GM12878 (cell line): ENCODE data around the gene MKRN2. TPM values are rescaled to one million over a fixed set of nuclear protein-coding genes. Genes with fewer than 3 reads are reported as not detected.

Experiments
- ATAC-seq: fragments of 200-7000 bp; cut with Tn5 transposase; 3 replicates; pipeline ENCODE4 v1.9.1; 2020; ENCODE audit warnings: mild to moderate bottlenecking, moderate library complexity
- BruUV-seq: library from RNA; stranded (reverse); fragments of 400-500 nt; replicated peaks from 2 replicates; lab custom pipeline; 2021; lab: Mats Ljungman, UMichigan
- CTCF ChIA-PET: fragments of 300-600 bp; sonication (Branson Sonifier 250); formaldehyde crosslinking; extraction: SDS; loops from one replicate; lab custom pipeline; 2021; ENCODE audit warnings: inconsistent platforms; lab: Yijun Ruan, JAX
- POLR2A ChIA-PET: fragments of 350-600 bp; formaldehyde crosslinking; extraction: SDS; loops from one replicate; lab custom pipeline; 2021; ENCODE audit warnings: inconsistent platforms; lab: Charles Lee
- RAD21 ChIA-PET: fragments of 300-600 bp; sonication (Branson Sonifier 250); formaldehyde crosslinking; loops from one replicate; lab custom pipeline; 2023; ENCODE audit warnings: antibody characterized with exemption; ENCODE audit not compliant: unreplicated experiment; lab: Charles Lee
- SMC1A ChIA-PET: fragments of 300-600 bp; sonication (Branson Sonifier 250); formaldehyde crosslinking; loops from one replicate; lab custom pipeline; 2023; ENCODE audit not compliant: unreplicated experiment, uncharacterized antibody; lab: Charles Lee
- DNase-seq: peaks from one replicate; pipeline ENCODE4 v3.0.0-alpha.2; 2011; ENCODE audit warnings: low read depth, low spot score
- FAIRE-seq: peaks from 3 replicates; lab custom pipeline; 2011; peaks lifted over from hg19 to GRCh38; lab: Jason Lieb, UNC
- H2AFZ ChIP-seq: 2 replicates; pipeline ENCODE4 v1.6.0; 2011; ENCODE audit warnings: low read depth, low read length, control low read depth; ENCODE audit not compliant: control insufficient read depth
- H3K27ac ChIP-seq: 2 replicates; pipeline ENCODE4 v1.5.1; 2011; ENCODE audit warnings: control low read depth; ENCODE audit not compliant: control insufficient read depth, insufficient read depth
- H3K27me3 ChIP-seq, 2 experiments: replicated peaks in 1 of 2; 2 replicates each; pipeline versions ENCODE4 v1.6.0 to v1.6.1; 2011; ENCODE audit warnings: low read length in 1 of 2; ENCODE audit not compliant: control insufficient read depth in 2 of 2, insufficient read depth in 2 of 2
- H3K36me3 ChIP-seq, 2 experiments: 2 replicates each; pipeline ENCODE4 v1.5.1; 2011; ENCODE audit warnings: low read length in 1 of 2; ENCODE audit not compliant: control insufficient read depth in 2 of 2, insufficient read depth in 2 of 2
- H3K4me1 ChIP-seq: 2 replicates; pipeline ENCODE4 v1.6.1; 2011; ENCODE audit warnings: mild to moderate bottlenecking, low read length, moderate library complexity, mixed read lengths; ENCODE audit not compliant: control insufficient read depth, insufficient read depth
- H3K4me2 ChIP-seq: 2 replicates; pipeline ENCODE4 v1.6.0; 2011; ENCODE audit warnings: control low read depth; ENCODE audit not compliant: control insufficient read depth, insufficient read depth
- H3K4me3 ChIP-seq: fragments of 200-600 bp; sonication (generic); 2 replicates; pipeline ENCODE4 v1.5.1; 2016
- H3K79me2 ChIP-seq: 2 replicates; pipeline ENCODE4 v1.6.0; 2011; ENCODE audit warnings: low read length; ENCODE audit not compliant: control insufficient read depth, insufficient read depth
- H3K9ac ChIP-seq: 2 replicates; pipeline ENCODE4 v1.8.0; 2011; ENCODE audit warnings: low read length, control low read depth, mixed read lengths; ENCODE audit not compliant: control insufficient read depth, insufficient read depth
- H3K9me3 ChIP-seq: replicated peaks from 3 replicates; pipeline ENCODE4 v1.5.1; 2011; ENCODE audit warnings: mild to moderate bottlenecking, low read length; ENCODE audit not compliant: control insufficient read depth, insufficient read depth
- H4K20me1 ChIP-seq: 2 replicates; pipeline ENCODE4 v1.6.0; 2011; ENCODE audit not compliant: control insufficient read depth, insufficient read depth
- BCL11A ChIP-seq: IDR thresholded peaks from 2 replicates; pipeline ENCODE4 v1.6.1; 2011; ENCODE audit warnings: low read depth, low read length
- CBFB ChIP-seq: IDR thresholded peaks from 2 replicates; pipeline ENCODE4 v1.6.1; 2016; ENCODE audit warnings: antibody characterized with exemption, low read depth
- CBX5 ChIP-seq: sonication (generic); IDR thresholded peaks from 2 replicates; pipeline ENCODE4 v1.6.1; 2016; ENCODE audit warnings: low read depth, moderate library complexity, mild to moderate bottlenecking, inconsistent platforms
- CREM ChIP-seq: IDR thresholded peaks from 2 replicates; pipeline ENCODE4 v1.6.1; 2014; ENCODE audit warnings: antibody characterized with exemption, low read depth
- ELK1 ChIP-seq: IDR thresholded peaks from 2 replicates; pipeline ENCODE4 v1.6.1; 2012; ENCODE audit warnings: low read depth, low read length, improper control_type of control experiment
- FOXK2 ChIP-seq: fragments of 450-650 bp; IDR thresholded peaks from 2 replicates; pipeline ENCODE4 v1.6.1; 2017; ENCODE audit warnings: mild to moderate bottlenecking, moderate library complexity
- HDGF ChIP-seq: fragments of 450-650 bp; IDR thresholded peaks from 2 replicates; pipeline ENCODE4 v1.6.1; 2016; ENCODE audit warnings: antibody characterized with exemption
- MXI1 ChIP-seq: fragments of 150-350 bp; IDR thresholded peaks from 2 replicates; pipeline ENCODE4 v1.6.1; 2011; ENCODE audit warnings: low read depth, mild to moderate bottlenecking, inconsistent platforms, low read length, improper control_type of control experiment
- NBN ChIP-seq: fragments of 450-650 bp; IDR thresholded peaks from 2 replicates; pipeline ENCODE4 v1.6.1; 2016
- NR2F1 ChIP-seq: fragments of 450-650 bp; conservative IDR thresholded peaks from 2 replicates; pipeline ENCODE4 v1.6.1; 2017; ENCODE audit warnings: mild to moderate bottlenecking
- POLR2A ChIP-seq: IDR thresholded peaks from 2 replicates; pipeline ENCODE4 v1.6.1; 2011; ENCODE audit warnings: low read depth, mild to moderate bottlenecking, low read length
- POLR2AphosphoS2 ChIP-seq: IDR thresholded peaks from 2 replicates; pipeline ENCODE4 v1.6.1; 2011; ENCODE audit warnings: low read depth, mild to moderate bottlenecking, low read length, improper control_type of control experiment, moderate library complexity
- RUNX3 ChIP-seq: IDR thresholded peaks from 2 replicates; pipeline ENCODE4 v1.6.1; 2012; ENCODE audit warnings: low read length, inconsistent platforms
- SKIL ChIP-seq: fragments of 450-650 bp; IDR thresholded peaks from 2 replicates; pipeline ENCODE4 v1.6.1; 2017; ENCODE audit warnings: mild to moderate bottlenecking, low read depth, inconsistent platforms; ENCODE audit not compliant: poor library complexity, severe bottlenecking
- WRNIP1 ChIP-seq: IDR thresholded peaks from 2 replicates; pipeline ENCODE4 v1.6.1; 2011; ENCODE audit warnings: low read depth, low read length, improper control_type of control experiment, borderline replicate concordance
- WGBS: methylation state at CpG from one replicate; pipeline ENCODE4 v1.1.6; 2016; ENCODE audit warnings: low lambda C conversion rate; ENCODE audit not compliant: insufficient replicate concordance, insufficient coverage; ENCODE audit errors: missing lambda C conversion rate; 5-methylcytosine and 5-hydroxymethylcytosine counted together
- in situ Hi-C: fragments of 300-500 bp; cut with MboI; formaldehyde crosslinking; loops from 9 replicates; pipeline ENCODE4 v1.14.3; 2018; ENCODE audit warnings: mixed read lengths
- intact Hi-C: fragments of 100-400 bp; cut with micrococcal nuclease; formaldehyde crosslinking; loops from one replicate; pipeline ENCODE4 v1.14.2; 2022; ENCODE audit not compliant: unreplicated experiment
- polyA plus RNA-seq, 11 experiments: library from polyadenylated mRNA; depleted of rRNA in 4 of 11; unstranded in 6 of 11; stranded (reverse) in 5 of 11; fragments of >200 nt; fragmentation: Nextera tagmentation in 4 of 11; fragmentation: Illumina TruSeq in 1 of 11; extraction: Ambion mirVana in 4 of 11; extraction: Trizol in 1 of 11; gene quantifications; 1 replicate in 1 of 11; 2 replicates in 10 of 11; pipeline versions ENCODE4 v1.2.1 to v1.2.3, GENCODE V29; 2011 to 2016; ENCODE audit warnings: inconsistent platforms in 2 of 11, missing spikeins in 2 of 11, low read depth in 1 of 11
- total RNA-seq, 4 experiments: library from RNA; depleted of rRNA in 3 of 4; stranded (reverse); fragments of >200 nt in 3 of 4; fragmentation: Illumina TruSeq in 1 of 4; extraction: Trizol in 1 of 4; gene quantifications; 2 replicates each; pipeline versions ENCODE4 v1.2.1 to v1.2.3, GENCODE V29; 2013 to 2021
- TF ChIP-seq, protein P1 (sequence below): IDR thresholded peaks from 2 replicates; pipeline ENCODE4 v1.6.1; 2012; ENCODE audit warnings: improper control_type of control experiment, low read depth, low read length; ENCODE audit not compliant: insufficient replicate concordance
- TF ChIP-seq, protein P2 (sequence below): IDR thresholded peaks from 2 replicates; pipeline ENCODE4 v1.6.1; 2011; ENCODE audit warnings: low read depth, low read length, improper control_type of control experiment, borderline replicate concordance

The MKRN2 gene
- total and polyA plus RNA-seq, 10 of the 15 experiments (the other 5 are each of a cell fraction or from before 2014, with no cell fraction given) = 15.4 to 40.7 (median 34.4) TPM

- Histone ChIP-seq H3K4me3 (no peak overlapping the region), H3K9ac (no peak overlapping the region), H3K4me1 (peaks cover 6% of the 10 kb centered on the region; the same call in 1 of the 2 replicates), H3K36me3 (peaks cover 41 to 55% of the 10 kb centered on the region in 2 experiments; a peak in 3 of 4 replicates), H3K9me3 (no peaks in the 10 kb centered on the region), H3K27ac (no peak overlapping the region), H3K79me2 (no peaks in the 10 kb centered on the region), H2AFZ (no peak overlapping the region), H4K20me1 (no peaks in the 10 kb centered on the region), H3K4me2 (no peak overlapping the region), H3K27me3 (no peaks in the 10 kb centered on the region)
- RAD21 ChIA-PET = no interaction called here
- intact Hi-C loops (no loop called here), in situ Hi-C loops (no loop called here)
- ATAC-seq (peak; percentile 79), DNase-seq (peak; percentile 23), FAIRE-seq (no peak)
- CTCF ChIA-PET = interaction anchor here (1.6 kb wide), 1 partner anchor 15 kb away, joined by 4 read pairs; no protein-coding TSS in a partner anchor
- POLR2A ChIA-PET = no interaction called here
- SMC1A ChIA-PET = interaction anchor here (1.3 kb wide), 1 partner anchor 74 kb away, joined by 4 read pairs; no protein-coding TSS in a partner anchor
- BruUV-seq = no TSS peak
- under 1% methylated on average over 5 of the region's 5 CpGs for WGBS
- TF ChIP-seq MXI1 (no peak), SKIL (no peak), POLR2A (peak; percentile 18; the same call in 1 of the 2 replicates), HDGF (no peak), WRNIP1 (no peak), CBX5 (no peak), BCL11A (no peak), CBFB (no peak), FOXK2 (no peak), RUNX3 (peak; percentile 55), NR2F1 (peak; percentile 66; the same call in 1 of the 2 replicates), ELK1 (no peak), POLR2AphosphoS2 (no peak), NBN (no peak), CREM (0 out of 2 replicates have a peak, but pooled peaks have one; percentile 21)
- TF ChIP-seq, protein P1, sequence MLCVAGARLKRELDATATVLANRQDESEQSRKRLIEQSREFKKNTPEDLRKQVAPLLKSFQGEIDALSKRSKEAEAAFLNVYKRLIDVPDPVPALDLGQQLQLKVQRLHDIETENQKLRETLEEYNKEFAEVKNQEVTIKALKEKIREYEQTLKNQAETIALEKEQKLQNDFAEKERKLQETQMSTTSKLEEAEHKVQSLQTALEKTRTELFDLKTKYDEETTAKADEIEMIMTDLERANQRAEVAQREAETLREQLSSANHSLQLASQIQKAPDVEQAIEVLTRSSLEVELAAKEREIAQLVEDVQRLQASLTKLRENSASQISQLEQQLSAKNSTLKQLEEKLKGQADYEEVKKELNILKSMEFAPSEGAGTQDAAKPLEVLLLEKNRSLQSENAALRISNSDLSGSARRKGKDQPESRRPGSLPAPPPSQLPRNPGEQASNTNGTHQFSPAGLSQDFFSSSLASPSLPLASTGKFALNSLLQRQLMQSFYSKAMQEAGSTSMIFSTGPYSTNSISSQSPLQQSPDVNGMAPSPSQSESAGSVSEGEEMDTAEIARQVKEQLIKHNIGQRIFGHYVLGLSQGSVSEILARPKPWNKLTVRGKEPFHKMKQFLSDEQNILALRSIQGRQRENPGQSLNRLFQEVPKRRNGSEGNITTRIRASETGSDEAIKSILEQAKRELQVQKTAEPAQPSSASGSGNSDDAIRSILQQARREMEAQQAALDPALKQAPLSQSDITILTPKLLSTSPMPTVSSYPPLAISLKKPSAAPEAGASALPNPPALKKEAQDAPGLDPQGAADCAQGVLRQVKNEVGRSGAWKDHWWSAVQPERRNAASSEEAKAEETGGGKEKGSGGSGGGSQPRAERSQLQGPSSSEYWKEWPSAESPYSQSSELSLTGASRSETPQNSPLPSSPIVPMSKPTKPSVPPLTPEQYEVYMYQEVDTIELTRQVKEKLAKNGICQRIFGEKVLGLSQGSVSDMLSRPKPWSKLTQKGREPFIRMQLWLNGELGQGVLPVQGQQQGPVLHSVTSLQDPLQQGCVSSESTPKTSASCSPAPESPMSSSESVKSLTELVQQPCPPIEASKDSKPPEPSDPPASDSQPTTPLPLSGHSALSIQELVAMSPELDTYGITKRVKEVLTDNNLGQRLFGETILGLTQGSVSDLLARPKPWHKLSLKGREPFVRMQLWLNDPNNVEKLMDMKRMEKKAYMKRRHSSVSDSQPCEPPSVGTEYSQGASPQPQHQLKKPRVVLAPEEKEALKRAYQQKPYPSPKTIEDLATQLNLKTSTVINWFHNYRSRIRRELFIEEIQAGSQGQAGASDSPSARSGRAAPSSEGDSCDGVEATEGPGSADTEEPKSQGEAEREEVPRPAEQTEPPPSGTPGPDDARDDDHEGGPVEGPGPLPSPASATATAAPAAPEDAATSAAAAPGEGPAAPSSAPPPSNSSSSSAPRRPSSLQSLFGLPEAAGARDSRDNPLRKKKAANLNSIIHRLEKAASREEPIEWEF = no peak
- TF ChIP-seq, protein P2, sequence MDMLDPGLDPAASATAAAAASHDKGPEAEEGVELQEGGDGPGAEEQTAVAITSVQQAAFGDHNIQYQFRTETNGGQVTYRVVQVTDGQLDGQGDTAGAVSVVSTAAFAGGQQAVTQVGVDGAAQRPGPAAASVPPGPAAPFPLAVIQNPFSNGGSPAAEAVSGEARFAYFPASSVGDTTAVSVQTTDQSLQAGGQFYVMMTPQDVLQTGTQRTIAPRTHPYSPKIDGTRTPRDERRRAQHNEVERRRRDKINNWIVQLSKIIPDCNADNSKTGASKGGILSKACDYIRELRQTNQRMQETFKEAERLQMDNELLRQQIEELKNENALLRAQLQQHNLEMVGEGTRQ = no peak
These were observed 29.1 kb downstream of the MKRN2 start for GRCh38 chr3:12585970-12586369.
